ENCODE measurements around the gene CAND2. TPM values are rescaled to one million over a fixed set of nuclear protein-coding genes. Genes with fewer than 3 reads are reported as not detected.
"Not testable (repeated sequence)": the region's sequence is repeated elsewhere in the genome, so short reads cannot be mapped to it uniquely, and the experiment has no call there.

The CAND2 gene
- total RNA-seq, 3 donors from 2014 or later, result 1.3 to 14.1 (median 1.4) TPM

DNA sequence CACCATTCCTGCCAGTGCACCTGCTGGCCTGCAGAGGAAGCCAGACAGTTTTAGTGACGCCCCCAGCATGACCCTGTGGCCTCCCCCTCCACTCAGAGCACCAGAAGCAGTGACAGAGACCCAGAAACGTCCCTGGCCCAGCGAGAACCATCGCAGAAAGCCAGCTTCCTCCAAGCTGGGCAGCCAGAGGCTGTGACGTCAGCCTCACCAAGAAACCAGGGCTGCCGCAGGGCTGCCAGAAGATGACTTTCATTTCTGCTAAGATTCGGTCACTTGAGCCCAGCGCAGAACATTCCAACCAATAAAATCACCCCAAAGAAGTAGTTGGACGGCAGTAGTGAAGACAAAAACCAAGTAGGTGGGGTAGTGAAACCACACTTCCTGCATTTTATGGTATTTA lies 74.5 kb downstream of the CAND2 start:
- intact Hi-C loops (cut with DNase I, micrococcal nuclease), result no loop called here
- peak; percentile 23 for ATAC-seq
- H3K4me3 ChIP-seq, result no peak overlapping the region
- peaks cover 11% of the 10 kb centered on the region for H3K4me1 ChIP-seq (ENCODE audit: low read depth)
- H3K36me3 ChIP-seq (ENCODE audit: low read depth), result no peaks in the 10 kb centered on the region
- no peaks in the 10 kb centered on the region for H3K9me3 ChIP-seq
- peak in 2 of 3 donors; percentile 40 for DNase-seq
- TF ChIP-seq CTCF (IDR thresholded peaks at IDR 0.05), result no peak

DNA sequence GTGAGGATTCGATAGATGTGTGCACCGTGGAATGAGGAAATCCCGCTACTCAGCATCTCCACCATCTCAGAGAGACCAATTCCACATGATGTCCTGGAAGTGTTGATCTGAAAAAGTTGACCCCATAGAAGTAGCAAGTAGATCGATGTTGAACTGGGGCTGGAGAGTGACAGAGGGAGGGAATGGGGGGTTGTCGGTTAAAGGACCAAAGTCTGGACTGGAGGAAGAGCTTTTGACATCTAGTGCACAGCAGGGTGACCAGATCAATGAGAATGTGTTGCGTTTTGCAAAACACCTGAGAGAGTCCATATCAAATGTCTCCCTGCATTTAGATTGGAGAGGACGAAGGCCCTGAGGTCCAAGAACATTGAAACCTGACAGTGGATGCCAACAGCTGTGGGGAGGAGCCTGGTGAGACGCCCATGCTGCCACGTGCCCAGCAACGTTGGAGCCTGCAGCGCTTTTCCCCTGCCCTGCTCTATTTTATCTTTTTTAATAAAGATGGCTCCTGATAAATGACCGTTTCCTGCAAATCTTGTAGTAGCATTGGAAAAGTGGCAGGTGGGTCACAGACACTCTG lies 75.0 kb downstream of the CAND2 start:
- TF ChIP-seq CTCF (IDR thresholded peaks at IDR 0.05), result no peak
- DNase-seq (no peak), ATAC-seq (no peak)
- no peaks in the 10 kb centered on the region for H3K36me3 ChIP-seq (ENCODE audit: low read depth)
- peaks cover 11% of the 10 kb centered on the region for H3K4me1 ChIP-seq (ENCODE audit: low read depth)
- H3K4me3 ChIP-seq, result no peak overlapping the region
- intact Hi-C loops (cut with DNase I, micrococcal nuclease), result no loop called here
- H3K9me3 ChIP-seq, result no peaks in the 10 kb centered on the region

GRCh38 chr3:12875857-12876836 lies 79.7 kb downstream of the CAND2 start:
- Histone ChIP-seq H3K9me3 (no peaks in the 10 kb centered on the region), H3K36me3 (ENCODE audit: low read depth) (no peaks in the 10 kb centered on the region), H3K4me1 (ENCODE audit: low read depth) (no peaks in the 10 kb centered on the region), H3K4me3 (no peak overlapping the region)
- DNase-seq, result peak in 2 of 3 donors; percentile 54 to 56
- TF ChIP-seq CTCF (IDR thresholded peaks at IDR 0.05), result no peak
- ATAC-seq, result peak; percentile 81
- intact Hi-C loops (cut with DNase I, micrococcal nuclease), result no loop called here

DNA sequence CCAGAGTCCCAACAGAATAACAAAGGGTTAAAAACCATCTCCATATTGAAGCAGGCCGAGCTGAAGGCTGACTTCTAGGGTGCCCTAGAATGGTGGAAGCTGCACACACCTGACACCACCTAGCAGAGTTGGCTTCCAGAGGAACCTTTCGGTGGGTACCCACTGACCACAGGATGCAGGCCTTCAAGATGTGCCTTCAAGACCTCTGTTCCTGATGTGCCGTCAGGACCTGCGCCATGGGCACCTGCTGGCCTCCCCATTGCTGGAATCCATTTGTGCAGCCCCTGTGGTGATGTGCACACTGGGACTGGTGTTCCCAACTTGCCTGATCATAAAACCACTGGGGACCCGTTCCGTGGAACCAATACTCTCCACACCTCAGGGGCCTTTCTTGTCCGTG lies 80.6 kb downstream of the CAND2 start:
- intact Hi-C loops (cut with DNase I, micrococcal nuclease), result no loop called here
- no peak for TF ChIP-seq CTCF (IDR thresholded peaks at IDR 0.05)
- Histone ChIP-seq H3K9me3 (no peaks in the 10 kb centered on the region), H3K4me1 (ENCODE audit: low read depth) (no peaks in the 10 kb centered on the region), H3K4me3 (no peak overlapping the region), H3K36me3 (ENCODE audit: low read depth) (no peaks in the 10 kb centered on the region)
- DNase-seq, result no peak
- no peak for ATAC-seq

DNA sequence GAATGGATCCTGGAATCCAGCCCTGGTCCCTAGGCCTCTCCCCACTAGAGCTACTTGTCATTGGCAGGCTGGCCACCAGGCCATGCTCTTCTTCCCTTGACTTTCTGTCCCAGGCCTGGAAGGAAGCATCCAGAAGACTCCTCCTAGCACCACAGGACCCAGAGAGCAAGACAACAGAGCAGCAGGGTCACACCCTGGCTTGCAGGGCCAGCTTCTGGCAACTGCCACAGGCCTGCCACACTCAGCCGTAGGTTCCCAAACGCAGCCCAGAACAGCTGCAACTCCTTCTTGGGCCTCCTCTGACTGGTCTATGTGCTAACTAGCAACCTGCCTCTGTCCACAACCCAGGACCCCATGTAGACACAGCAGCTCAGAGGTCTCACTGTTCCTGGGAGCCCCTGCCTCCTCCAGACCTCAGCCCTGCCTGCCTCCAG lies 81.7 kb downstream of the CAND2 start:
- no peak for ATAC-seq
- no peaks in the 10 kb centered on the region for H3K9me3 ChIP-seq
- no peaks in the 10 kb centered on the region for H3K4me1 ChIP-seq (ENCODE audit: low read depth)
- TF ChIP-seq CTCF (IDR thresholded peaks at IDR 0.05), result no peak
- intact Hi-C loops (cut with DNase I, micrococcal nuclease), result no loop called here
- no peak for DNase-seq
- no peak overlapping the region for H3K4me3 ChIP-seq
- H3K36me3 ChIP-seq (ENCODE audit: low read depth), result no peaks in the 10 kb centered on the region

- H3K4me3 ChIP-seq; H3K9me3 ChIP-seq; H3K36me3 ChIP-seq (ENCODE audit: low read depth); ATAC-seq; intact Hi-C loops (cut with DNase I, micrococcal nuclease); DNase-seq; H3K4me1 ChIP-seq (ENCODE audit: low read depth): not testable (repeated sequence)
These were observed 82.3 kb downstream of the CAND2 start for GRCh38 chr3:12878758-12879157.
